Measurements from ENCODE around the gene POLH. TPM values are rescaled to one million over a fixed set of nuclear protein-coding genes. Genes with fewer than 3 reads are reported as not detected.

POLH gene
- total and polyA plus RNA-seq, 9 of the 15 experiments (the other 6 are each of a cell fraction or from before 2014, with no cell fraction given) = 5.8 to 31.6 (median 20.6) TPM

DNA sequence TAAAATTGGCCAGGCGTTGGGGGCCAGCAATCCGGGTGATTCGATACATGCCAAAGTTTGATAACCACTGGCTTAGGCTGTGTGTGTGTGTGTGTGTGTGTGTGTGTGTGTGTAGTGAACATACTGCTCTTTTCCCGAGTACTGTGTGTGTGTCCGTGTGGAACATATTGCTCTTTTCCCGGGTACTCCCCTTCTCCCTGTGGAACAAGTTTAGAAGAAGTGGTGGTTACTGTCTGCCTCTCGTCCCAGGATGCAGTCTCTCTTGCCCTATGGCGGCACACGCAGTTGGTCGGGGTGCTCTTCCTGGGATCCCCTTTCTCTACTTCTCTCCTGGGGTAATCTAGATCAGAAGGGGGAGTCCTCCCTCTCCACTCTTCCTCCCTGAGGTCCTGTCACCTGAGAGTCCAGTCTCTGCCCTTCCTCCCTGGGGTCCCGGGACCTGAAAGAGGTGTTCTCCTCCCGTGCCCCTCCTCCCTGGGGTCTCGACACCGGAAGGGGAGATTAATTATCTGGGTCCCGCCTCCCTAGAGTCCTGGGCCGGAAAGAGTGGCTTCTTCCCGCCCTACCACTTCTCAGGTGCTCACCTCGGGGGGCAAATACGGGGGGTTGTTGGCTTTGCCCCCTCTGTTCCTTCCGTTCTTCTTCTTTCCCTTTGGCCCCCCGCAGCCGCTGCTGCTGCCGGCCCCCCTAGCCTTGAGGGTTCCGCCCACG, 52.6 kb downstream of the POLH start (continued):
- peak; percentile 75 for TF ChIP-seq PKNOX1 (IDR thresholded peaks at IDR 0.05)
- peak; percentile 78 for TF ChIP-seq SMARCA4 (IDR thresholded peaks at IDR 0.05)
- peak; percentile 81; the same call in 1 of the 2 replicates for TF ChIP-seq PATZ1 (CRISPR knock-in tag; IDR thresholded peaks at IDR 0.05; ENCODE audit: borderline replicate concordance)
- 0 out of 2 replicates have a peak, but pooled peaks have one; percentile 20 for TF ChIP-seq ZNF79 (CRISPR knock-in tag; IDR thresholded peaks at IDR 0.05; ENCODE audit: low read depth)
- TF ChIP-seq, protein P1, sequence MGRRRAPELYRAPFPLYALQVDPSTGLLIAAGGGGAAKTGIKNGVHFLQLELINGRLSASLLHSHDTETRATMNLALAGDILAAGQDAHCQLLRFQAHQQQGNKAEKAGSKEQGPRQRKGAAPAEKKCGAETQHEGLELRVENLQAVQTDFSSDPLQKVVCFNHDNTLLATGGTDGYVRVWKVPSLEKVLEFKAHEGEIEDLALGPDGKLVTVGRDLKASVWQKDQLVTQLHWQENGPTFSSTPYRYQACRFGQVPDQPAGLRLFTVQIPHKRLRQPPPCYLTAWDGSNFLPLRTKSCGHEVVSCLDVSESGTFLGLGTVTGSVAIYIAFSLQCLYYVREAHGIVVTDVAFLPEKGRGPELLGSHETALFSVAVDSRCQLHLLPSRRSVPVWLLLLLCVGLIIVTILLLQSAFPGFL (CRISPR knock-in tag; IDR thresholded peaks at IDR 0.05) = no peak
- TF ChIP-seq TAF1 (IDR thresholded peaks at IDR 0.05; ENCODE audit: control insufficient read depth, extremely low read depth, insufficient read depth, low read length, severe bottlenecking) = peak; percentile 66
- TF ChIP-seq, protein P2, sequence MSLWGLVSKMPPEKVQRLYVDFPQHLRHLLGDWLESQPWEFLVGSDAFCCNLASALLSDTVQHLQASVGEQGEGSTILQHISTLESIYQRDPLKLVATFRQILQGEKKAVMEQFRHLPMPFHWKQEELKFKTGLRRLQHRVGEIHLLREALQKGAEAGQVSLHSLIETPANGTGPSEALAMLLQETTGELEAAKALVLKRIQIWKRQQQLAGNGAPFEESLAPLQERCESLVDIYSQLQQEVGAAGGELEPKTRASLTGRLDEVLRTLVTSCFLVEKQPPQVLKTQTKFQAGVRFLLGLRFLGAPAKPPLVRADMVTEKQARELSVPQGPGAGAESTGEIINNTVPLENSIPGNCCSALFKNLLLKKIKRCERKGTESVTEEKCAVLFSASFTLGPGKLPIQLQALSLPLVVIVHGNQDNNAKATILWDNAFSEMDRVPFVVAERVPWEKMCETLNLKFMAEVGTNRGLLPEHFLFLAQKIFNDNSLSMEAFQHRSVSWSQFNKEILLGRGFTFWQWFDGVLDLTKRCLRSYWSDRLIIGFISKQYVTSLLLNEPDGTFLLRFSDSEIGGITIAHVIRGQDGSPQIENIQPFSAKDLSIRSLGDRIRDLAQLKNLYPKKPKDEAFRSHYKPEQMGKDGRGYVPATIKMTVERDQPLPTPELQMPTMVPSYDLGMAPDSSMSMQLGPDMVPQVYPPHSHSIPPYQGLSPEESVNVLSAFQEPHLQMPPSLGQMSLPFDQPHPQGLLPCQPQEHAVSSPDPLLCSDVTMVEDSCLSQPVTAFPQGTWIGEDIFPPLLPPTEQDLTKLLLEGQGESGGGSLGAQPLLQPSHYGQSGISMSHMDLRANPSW (CRISPR knock-in tag; IDR thresholded peaks at IDR 0.05) = no peak
- TF ChIP-seq E4F1 (CRISPR knock-in tag; IDR thresholded peaks at IDR 0.05; ENCODE audit: borderline replicate concordance) = peak; percentile 65; the same call in 1 of the 2 replicates
- no peak for TF ChIP-seq VEZF1 (CRISPR knock-in tag; IDR thresholded peaks at IDR 0.05)
- 0 out of 2 replicates have a peak, but pooled peaks have one; percentile 26 for TF ChIP-seq PRMT5 (CRISPR knock-in tag; IDR thresholded peaks at IDR 0.05)
- TF ChIP-seq IRF1 (CRISPR knock-in tag; IDR thresholded peaks at IDR 0.05; ENCODE audit: borderline replicate concordance) = no peak
- no peak for TF ChIP-seq FOXM1 (IDR thresholded peaks at IDR 0.05; ENCODE audit: low read depth)
- no peak for TF ChIP-seq FOXM1 (CRISPR knock-in tag; IDR thresholded peaks at IDR 0.05; ENCODE audit: low read depth)
- TF ChIP-seq BCL6 (CRISPR knock-in tag; IDR thresholded peaks at IDR 0.05) = no peak
